Right renal cortex interstitium (tissue), 3 donors: Measurements from ENCODE around the gene SCARB2. TPM values are rescaled to one million over a fixed set of nuclear protein-coding genes. Genes with fewer than 3 reads are reported as not detected.
"Not testable (repeated sequence)": the region's sequence is repeated elsewhere in the genome, so short reads cannot be mapped to it uniquely, and the experiment has no call there.

Source experiments
- DNase-seq, 3 donors: peaks; one replicate each; pipeline ENCODE4 v3.0.0-alpha.2; 2013; ENCODE audit warnings: low read depth in 3 of 3, low spot score in 2 of 3
- polyA plus RNA-seq, 3 donors: library from polyadenylated mRNA; unstranded; fragments of 120-200 nt; gene quantifications; one replicate each; pipeline ENCODE4 v1.2.1, GENCODE V29; 2013; ENCODE audit not compliant: insufficient read length in 3 of 3

The SCARB2 gene, protein sequence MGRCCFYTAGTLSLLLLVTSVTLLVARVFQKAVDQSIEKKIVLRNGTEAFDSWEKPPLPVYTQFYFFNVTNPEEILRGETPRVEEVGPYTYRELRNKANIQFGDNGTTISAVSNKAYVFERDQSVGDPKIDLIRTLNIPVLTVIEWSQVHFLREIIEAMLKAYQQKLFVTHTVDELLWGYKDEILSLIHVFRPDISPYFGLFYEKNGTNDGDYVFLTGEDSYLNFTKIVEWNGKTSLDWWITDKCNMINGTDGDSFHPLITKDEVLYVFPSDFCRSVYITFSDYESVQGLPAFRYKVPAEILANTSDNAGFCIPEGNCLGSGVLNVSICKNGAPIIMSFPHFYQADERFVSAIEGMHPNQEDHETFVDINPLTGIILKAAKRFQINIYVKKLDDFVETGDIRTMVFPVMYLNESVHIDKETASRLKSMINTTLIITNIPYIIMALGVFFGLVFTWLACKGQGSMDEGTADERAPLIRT
- polyA plus RNA-seq = 100 to 1,000 TPM; 168 to 203 (median 193) TPM

DNA sequence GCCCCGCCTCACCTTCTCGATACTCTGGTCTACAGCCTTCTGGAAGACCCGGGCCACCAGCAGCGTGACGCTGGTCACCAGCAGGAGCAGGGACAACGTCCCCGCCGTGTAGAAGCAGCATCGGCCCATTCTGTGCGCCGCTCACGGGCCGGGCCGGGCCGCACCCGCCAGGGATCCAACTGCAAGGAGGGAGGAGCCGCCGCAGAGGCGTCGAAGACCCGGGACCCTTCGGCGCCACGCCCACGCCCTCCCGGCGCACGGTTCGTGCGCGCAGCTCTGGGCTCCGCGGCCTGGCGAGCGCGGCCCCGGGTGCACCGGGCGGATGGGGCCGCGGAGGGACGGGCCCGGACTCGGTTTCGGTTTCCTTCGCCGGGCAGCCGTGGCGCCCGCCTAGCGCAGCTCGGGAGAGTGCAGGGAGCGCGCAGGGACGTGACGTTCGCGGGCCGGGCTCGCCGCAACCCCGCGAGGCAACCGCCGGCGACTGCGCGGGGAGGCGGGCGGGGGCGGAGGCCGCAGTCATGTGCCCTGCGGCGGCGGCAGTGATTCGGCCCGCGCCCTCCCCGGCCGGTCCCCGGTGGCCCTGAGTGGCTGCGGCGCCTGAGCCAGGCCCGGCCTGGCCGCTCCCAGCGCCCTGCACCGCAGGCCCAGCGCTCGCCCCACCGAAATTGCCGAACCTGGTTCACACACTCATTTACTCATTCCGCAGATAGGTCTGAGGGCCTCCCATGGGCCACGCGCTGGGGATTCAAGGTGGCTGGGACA lies at the start of gene SCARB2:
SCARB2 (minus strand) TSS at position 410 of the 762 bp plus-strand sequence; CDS start at position 129, 281 bp downstream.
- peak in 1 of 3 donors; percentile 48 for DNase-seq

DNA sequence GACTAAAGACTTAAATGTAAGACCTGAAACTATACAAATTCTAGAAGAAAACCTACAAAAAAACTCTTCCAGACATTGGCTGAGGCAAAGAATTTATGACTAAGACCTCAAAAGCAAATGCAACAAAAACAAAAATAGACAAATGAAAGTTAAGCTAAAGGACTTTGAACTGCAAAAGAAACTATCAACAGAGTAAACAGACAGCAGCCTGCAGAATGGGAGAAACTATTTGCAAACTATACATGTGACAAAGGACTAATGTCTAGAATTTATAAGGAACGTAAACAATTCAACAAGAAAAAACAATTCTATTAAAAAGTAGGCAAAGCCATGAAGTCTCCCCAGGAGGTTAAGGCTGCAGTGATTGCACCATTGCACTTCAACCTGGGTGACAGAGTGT lies 46.9 kb upstream of the SCARB2 start:
- DNase-seq = no peak

DNA sequence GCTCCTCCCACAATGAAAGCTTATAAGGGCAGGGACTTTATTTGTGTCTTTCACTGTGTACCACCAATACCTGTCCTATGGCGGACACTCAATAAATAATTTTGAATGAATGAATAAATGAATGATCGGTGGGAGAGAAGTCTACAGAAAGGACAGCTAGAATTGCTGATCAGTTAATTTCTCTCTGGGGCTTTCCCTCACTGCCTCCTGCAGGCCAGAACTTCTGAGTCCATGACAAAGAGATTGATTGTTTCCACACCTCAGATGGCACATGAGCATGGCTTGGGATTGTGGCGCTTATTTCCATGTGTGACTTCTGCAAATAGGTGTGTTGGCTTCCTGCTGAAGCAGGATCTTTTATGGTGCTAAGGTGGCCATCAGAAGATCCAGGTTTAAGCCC lies 44.2 kb upstream of the SCARB2 start:
- no peak for DNase-seq

DNA sequence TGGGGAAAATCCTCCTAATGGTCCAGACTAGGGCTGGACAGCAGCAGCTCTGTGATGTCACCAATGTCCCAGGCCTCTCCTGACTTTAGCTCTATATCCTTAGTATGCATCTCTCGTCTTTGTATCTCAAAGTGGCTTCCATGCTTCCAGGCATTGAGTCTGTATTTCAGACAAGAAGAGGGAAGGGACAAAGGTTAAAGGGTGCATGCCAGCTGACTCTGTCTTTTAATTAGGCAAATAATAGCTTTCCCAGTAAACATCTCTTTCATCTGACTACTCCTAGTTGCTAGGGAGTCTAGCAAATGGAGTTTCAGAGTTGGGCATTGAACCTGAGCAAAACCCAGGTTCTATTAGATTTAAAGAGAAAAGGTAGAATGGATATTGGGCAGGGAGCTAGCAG lies 43.3 kb upstream of the SCARB2 start:
- DNase-seq = no peak

DNA sequence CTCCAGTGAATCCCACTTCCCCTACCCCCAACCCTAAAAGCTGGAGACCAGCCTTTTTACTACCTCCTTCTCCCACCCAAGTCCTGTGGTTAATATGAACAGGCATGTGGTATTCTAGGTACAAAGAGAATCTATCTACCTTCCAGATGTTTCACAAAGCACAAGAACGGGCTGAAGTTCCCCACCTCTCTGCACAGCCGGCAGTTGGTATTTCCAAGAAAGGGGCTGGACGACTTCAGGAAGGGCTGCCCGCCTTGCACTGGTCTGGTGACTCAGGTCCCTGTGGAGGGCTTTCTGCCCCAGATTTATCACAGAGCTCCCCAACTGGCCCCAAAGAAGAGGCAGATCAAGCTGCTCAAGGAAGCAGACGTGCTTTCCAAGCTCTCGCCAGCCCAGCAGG lies 42.4 kb upstream of the SCARB2 start:
- no peak for DNase-seq

DNA sequence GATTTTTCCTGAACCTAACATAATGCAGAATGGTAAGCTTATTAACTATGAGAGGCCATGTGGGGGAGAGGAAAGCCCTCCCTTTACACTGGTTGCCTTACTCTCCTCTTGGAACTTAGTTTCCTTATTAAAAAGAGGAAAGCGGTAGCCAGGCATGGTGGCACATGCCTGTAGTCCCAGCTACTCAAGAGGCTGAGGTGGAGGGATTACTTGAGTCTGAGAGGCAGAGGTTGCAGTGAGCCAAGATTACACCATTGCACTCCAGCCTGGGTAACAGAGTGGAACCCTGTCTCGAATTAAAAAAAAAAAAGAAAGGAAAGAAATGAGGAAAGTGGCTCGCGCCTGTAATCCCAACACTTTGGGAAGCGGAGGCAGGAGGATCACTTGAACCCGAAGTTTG lies 39.9 kb upstream of the SCARB2 start:
- DNase-seq = no peak

DNA sequence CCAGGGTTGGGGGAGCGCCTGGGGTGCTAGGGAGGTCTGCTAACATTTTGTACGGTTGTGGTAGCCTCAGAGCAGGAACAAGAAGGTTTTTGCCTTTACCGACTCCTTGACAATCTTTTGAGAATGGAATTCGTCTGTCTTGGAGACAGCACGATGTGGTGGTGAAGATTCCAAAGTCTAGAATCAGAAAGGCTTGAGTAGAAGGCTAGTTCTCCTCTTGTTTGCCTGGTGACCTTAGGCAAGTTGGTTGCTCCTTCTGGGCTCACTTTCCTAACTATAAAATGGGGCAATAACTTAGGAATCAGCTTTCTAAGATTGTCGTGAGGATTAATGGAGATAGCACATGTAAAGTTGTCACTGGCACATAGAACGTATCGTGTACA lies 38.6 kb upstream of the SCARB2 start:
- no peak for DNase-seq

DNA sequence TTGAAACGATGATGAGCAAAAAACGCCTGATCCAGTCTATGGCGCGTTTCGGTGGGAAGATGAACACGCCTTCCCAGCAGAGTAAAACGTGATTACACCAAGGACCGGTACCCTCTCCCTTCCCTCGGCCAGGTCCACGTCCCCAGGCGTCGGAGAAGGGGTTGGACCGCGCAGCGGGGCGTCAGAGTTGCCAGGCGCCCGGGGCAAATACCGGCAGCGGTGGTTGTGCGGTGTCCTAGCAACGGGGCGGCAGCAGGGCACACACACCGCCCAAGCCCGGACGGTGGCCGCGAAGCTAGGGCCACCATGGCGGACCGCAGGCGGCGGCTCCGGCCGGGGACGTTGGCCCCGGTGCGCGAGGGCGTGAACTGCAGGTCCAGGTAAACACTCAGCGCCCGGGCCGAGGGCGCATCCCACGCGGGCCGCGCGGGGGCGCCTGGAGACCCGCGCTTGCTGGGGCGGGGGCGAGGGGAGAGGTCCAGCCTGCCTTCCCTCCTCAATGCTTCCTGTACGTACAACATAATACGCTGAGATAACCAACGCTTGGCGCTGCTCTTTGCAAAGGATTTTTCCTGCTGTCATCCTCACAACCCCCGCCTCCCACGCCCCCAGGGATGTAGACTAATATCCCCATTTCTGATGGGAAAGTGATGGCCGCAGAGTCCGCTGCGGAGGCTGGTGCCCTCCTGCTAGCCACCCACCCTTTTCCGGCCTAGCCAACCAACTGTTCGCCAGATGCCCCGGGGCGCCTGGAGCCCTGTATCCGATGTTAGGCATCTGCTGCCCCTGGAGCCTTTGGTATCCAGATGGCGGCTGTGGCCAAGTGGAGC lies 38.0 kb upstream of the SCARB2 start, which contains the start of gene FAM47E:
FAM47E (plus strand) TSS at position 281 of the 830 bp plus-strand sequence; CDS start at position 307, 26 bp downstream.
- DNase-seq = peak; percentile 56 to 62 (median 57)

DNA sequence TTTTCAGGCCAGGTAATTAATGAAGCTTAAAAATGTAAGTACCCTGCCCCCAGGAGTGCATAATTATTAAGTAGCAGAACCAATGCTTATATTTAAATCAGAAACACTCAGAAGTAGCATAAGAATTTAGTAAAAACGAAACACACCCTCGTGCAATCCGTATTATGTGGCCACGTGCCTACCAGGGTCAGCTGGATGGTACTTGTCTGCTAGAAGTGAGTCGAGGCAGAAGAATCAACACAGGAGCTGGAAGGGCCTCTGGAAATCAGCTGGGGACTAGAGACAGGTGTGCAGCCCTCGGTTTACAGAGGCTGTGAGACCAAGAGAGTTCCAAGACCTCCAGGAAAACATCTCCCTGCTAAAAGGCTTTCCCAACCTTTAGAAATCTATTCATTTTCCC lies 37.3 kb upstream of the SCARB2 start:
- no peak for DNase-seq

DNA sequence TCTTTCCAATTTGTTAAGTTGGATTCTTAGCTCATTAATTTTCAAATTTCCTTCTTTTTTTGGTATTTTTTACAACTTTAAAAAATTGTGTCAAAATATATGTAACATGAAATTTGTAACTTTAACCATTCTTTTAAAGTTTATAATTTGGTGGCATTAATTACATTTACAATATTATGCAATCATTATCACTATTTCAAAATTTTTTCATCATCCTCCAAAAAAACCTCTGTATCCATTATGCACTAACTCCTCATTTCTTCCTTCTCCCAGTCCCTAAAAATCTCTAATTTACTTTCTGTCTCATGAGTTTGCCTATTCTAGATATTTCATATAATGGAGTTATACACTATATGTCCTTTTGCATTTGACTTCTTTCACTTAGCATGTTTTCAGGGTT lies 33.2 kb upstream of the SCARB2 start:
- no peak for DNase-seq

DNA sequence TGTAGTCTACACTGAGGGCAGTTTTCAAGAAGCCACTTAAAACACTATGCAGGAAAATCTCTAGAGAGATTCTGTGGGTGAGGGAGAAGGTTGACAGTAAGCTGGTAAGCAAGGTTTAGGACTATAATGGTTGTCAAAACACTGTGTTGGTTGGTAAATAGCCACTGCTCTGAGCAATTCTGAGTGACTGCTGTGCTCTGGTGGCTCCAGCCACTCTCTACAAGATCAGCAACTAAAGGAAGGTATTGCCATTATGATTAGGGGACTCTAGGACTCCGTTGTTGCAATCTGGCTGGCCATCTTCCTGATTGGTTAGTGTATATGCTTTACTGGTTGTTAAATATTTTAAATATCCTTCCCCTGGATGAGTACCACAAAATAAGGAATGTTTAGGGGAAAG lies 32.4 kb upstream of the SCARB2 start:
- no peak for DNase-seq

DNA sequence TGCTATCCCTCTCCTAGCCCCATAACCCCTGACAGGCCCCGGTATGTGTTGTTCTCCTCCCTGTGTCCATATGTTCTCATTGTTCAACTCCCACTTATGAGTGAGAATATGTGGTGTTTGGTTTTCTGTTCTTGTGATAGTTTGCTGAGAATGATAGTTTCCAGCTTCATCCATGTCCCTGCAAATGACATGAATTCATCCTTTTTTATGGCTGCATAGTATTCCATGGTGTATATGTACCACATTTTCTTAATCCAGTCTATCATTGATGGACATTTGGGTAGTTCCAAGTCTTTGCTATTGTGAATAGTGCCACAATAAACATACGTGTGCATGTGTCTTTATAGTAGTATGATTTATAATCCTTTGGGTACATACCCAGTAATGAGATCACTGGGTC lies 30.3 kb upstream of the SCARB2 start:
- not testable (repeated sequence) for DNase-seq

DNA sequence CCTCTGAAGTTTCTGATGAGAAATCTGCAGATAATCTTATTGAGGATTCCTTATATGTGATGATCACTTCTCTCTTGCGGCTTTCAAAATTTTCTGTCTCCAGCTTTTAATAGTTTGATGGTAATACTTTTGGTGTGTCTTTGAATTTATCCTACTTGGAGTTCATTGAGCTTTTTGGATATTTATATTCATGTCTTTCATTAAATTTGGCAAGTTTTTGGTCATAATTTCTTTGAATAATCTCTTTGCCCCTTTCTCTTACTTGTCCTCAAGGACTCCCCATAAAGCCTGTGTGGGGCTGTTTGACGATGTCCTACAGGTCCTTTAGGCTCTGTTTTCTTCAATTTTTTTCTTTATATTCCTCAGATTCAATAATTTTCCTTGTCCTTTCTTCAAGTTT lies 26.6 kb upstream of the SCARB2 start:
- no peak for DNase-seq

DNA sequence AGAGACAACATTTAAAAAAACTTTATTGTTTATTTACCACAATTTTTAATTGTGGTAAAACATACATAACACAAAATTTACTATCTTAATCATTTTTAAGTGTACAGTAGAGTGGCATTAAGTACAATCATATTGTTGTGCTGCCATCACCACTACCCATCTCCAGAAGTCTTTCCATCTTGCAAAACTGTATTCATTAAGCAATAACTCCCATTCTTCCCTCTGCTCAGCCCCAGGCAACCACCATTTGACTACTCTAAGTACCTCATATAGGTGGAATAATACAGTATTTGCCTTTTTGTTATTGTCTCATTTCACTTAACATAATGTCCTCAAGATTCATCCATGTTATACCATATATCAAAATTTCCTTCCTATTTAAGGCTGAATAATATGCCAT lies 25.1 kb upstream of the SCARB2 start:
- DNase-seq = no peak

DNA sequence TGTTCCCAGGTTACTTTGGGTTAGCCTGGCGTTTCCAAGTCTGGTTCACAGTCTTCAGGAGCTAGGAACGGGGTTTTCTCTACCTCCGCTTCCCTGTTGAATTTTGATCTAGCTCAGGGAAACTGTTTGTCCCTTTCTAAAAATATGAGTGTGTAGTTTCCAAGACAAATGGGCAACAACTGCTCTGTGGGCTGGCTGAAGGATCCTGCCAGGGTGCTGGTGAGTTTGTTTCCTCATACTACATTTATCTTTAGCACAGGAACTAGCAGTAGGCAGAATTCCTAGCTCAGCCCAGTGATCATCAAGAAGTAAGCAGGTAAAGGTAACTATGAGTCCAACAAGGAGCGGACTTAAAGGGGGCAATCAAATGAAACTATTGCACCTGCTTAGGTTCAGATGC lies 24.6 kb upstream of the SCARB2 start:
- DNase-seq = no peak

DNA sequence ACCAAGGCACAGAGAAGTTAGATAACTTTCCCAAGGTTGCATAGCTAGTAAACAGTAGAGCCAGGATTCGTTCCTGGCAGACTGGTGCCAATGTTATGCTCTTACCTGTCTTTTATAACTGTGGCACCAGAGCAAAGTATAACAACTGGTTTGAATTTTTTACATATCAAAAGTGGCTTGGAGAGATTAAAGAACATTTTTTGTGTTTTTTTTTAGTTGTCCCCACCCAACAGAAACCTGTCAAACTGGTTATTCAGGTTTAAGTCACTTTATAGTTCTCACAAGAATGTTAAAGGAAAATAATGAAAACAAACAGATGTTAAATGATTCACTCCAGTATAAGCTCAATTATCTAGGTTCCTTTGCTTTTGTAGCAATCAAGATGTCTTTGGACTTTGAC lies 22.3 kb upstream of the SCARB2 start:
- DNase-seq = no peak

DNA sequence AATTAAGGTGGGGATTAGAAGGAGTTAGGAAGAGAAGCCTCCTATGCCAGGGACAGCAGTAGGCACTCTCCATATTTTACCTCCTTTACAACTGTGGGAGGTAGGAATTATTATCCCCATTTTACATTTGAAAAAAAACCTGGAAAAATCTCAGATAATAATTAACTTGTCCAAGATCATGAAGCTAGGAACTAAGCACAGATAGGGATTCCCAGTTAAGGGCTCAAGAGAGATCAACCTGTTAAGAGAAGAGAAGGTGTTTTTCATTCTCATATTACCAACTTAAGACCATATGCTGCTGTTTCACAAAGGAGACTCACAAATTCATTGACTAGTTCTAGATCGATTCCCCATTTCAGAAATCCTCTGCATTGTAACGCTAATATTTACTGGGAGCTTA lies 21.8 kb upstream of the SCARB2 start:
- no peak for DNase-seq

DNA sequence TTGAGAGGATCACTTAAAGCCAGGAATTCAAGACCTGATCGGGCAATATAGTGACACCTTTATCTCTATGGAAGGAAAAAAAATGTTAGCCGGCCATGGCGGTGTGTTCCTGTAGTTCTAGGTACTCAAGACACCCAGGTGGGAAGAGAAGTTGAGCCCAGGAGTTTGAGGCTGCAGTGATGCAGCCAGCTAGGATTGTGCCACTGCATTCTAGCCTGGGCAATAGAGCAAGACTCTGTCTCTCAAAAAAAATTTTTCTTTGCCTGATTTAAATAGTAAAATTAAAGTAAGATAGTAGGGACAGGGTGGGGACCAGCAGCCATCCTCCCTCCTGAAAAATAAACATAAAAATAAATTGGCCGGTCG lies 21.0 kb upstream of the SCARB2 start:
- DNase-seq = no peak

DNA sequence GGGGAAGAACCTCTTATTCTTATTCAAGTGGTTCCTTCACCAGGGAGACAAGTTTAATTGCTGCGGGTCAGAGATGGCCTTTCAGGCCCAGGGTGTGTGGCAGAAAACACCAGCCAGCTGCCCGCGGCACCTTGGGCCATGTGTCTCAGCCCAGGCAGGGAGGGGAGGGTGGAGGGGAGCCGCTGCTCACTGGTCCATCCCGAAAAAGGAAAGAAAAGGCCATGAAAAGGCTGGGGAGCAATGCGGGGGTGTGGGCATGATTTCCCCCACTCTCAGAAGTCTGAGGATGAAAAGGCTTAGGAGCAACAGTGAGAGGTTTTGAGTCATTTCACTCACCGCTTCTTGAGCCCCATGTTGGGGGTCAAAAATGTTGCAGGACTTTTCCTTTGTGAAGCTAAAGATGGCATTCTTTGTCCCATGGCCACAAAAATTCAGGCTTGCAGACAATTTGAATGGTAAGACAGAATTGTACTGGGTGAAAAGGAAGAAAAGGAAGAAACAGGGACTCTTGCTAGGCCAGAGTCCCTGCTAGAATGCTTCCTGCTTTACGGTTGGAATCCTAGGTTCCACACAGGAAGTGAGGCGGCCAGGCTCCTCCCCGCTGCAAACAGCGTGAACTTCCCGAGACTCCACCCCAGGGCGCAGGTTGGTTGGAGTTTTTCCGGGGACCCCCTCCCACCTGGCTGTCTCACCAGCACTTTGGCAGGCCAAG lies 20.5 kb upstream of the SCARB2 start:
- DNase-seq = no peak

DNA sequence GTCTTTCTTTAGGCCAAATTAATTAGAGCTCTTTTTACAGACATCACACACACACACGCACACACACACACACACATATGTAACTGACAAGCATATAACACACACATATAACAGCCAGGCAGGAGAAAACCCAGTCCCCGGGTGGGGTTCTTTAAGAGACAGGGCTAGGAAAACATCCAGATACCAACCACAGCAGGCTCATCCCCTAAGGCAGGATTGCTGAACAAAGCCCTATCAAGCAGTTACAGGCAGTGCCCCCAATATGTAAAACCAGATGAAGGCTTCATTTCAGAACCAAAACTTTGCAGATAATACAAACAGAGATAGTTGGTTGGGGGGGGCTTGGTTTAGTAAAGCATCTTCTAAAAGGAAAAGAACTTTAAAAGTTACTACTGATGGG lies 19.9 kb upstream of the SCARB2 start:
- DNase-seq = no peak
